A673 (cell line): Measurements from ENCODE around the gene OR2A5. TPM values are rescaled to one million over a fixed set of nuclear protein-coding genes. Genes with fewer than 3 reads are reported as not detected.

ENCODE experiments used
- BruUV-seq: library from RNA; stranded (reverse); fragments of 400-500 nt; replicated peaks from 2 replicates; lab custom pipeline; 2021; lab: Mats Ljungman, UMichigan
- CTCF ChIA-PET: fragments of 300-600 bp; sonication (Branson Sonifier 250); formaldehyde crosslinking; loops from one replicate; lab custom pipeline; 2022; ENCODE audit warnings: antibody characterized with exemption; lab: Charles Lee
- POLR2A ChIA-PET: fragments of 300-600 bp; sonication (Branson Sonifier 250); formaldehyde crosslinking; loops from one replicate; lab custom pipeline; 2022; ENCODE audit warnings: antibody characterized with exemption; ENCODE audit not compliant: low non-redundant PET; lab: Charles Lee
- DNase-seq: peaks from one replicate; pipeline ENCODE4 v3.0.0-alpha.2; 2015; ENCODE audit warnings: low spot score
- H3K27ac ChIP-seq: fragments of 200-600 bp; sonication (generic); 2 replicates; pipeline ENCODE4 v1.5.1; 2016; ENCODE audit warnings: mixed run types, low read depth, mild to moderate bottlenecking, mixed read lengths, antibody characterized with exemption, low read length; ENCODE audit not compliant: poor library complexity, severe bottlenecking
- H3K27me3 ChIP-seq: fragments of 200-600 bp; sonication (generic); replicated peaks from 2 replicates; pipeline ENCODE4 v1.6.1; 2017; ENCODE audit warnings: mixed run types, low read depth, mild to moderate bottlenecking, mixed read lengths, antibody characterized with exemption, low read length; ENCODE audit not compliant: insufficient read depth, poor library complexity
- H3K36me3 ChIP-seq: fragments of 200-600 bp; sonication (generic); 2 replicates; pipeline ENCODE4 v1.6.1; 2016; ENCODE audit warnings: mixed run types, mild to moderate bottlenecking, mixed read lengths, antibody characterized with exemption, low read length; ENCODE audit not compliant: insufficient read depth, poor library complexity, severe bottlenecking
- H3K4me1 ChIP-seq: fragments of 200-600 bp; sonication (generic); 2 replicates; pipeline ENCODE4 v1.6.1; 2017; ENCODE audit warnings: mixed run types, mild to moderate bottlenecking, mixed read lengths, antibody characterized with exemption, low read length; ENCODE audit not compliant: insufficient read depth, poor library complexity, severe bottlenecking
- H3K4me3 ChIP-seq: fragments of 200-600 bp; sonication (generic); 2 replicates; pipeline ENCODE4 v1.5.1; 2016; ENCODE audit warnings: low read depth, mixed run types, mild to moderate bottlenecking, mixed read lengths, low read length; ENCODE audit not compliant: poor library complexity, severe bottlenecking
- H3K9me3 ChIP-seq: fragments of 200-600 bp; sonication (generic); 2 replicates; pipeline ENCODE4 v1.6.1; 2016; ENCODE audit warnings: mixed run types, low read depth, mild to moderate bottlenecking, mixed read lengths, antibody characterized with exemption, low read length; ENCODE audit not compliant: poor library complexity, severe bottlenecking
- EZH2 ChIP-seq: fragments of 200-600 bp; sonication (generic); IDR thresholded peaks from 2 replicates; pipeline ENCODE4 v1.6.1; 2017; ENCODE audit warnings: borderline replicate concordance, low read depth, mild to moderate bottlenecking, mixed read lengths, antibody characterized with exemption, low read length; ENCODE audit not compliant: poor library complexity, severe bottlenecking
- intact Hi-C: fragments of 100-400 bp; cut with micrococcal nuclease; formaldehyde crosslinking; loops from one replicate; pipeline ENCODE4 v1.10.0; 2022; ENCODE audit not compliant: unreplicated experiment
- total RNA-seq: library from RNA; stranded (reverse); gene quantifications from 2 replicates; pipeline ENCODE4 v1.2.3, GENCODE V29; 2021
- TF ChIP-seq, protein P1 (sequence below): fragments of 300-800, 200-600 bp; sonication (generic); conservative IDR thresholded peaks from 2 replicates; pipeline ENCODE4 v1.5.1; 2017; ENCODE audit warnings: low read depth, mild to moderate bottlenecking, antibody characterized with exemption, low read length, moderate library complexity, mixed read lengths

OR2A5 gene
- total RNA-seq, 1 experiment from 2014 or later = not detected

GRCh38 chr7:144035385-144035784, 13.4 kb upstream of the OR2A5 start:
- POLR2A ChIA-PET = no interaction called here
- no peak for TF ChIP-seq EZH2
- TF ChIP-seq, protein P1, sequence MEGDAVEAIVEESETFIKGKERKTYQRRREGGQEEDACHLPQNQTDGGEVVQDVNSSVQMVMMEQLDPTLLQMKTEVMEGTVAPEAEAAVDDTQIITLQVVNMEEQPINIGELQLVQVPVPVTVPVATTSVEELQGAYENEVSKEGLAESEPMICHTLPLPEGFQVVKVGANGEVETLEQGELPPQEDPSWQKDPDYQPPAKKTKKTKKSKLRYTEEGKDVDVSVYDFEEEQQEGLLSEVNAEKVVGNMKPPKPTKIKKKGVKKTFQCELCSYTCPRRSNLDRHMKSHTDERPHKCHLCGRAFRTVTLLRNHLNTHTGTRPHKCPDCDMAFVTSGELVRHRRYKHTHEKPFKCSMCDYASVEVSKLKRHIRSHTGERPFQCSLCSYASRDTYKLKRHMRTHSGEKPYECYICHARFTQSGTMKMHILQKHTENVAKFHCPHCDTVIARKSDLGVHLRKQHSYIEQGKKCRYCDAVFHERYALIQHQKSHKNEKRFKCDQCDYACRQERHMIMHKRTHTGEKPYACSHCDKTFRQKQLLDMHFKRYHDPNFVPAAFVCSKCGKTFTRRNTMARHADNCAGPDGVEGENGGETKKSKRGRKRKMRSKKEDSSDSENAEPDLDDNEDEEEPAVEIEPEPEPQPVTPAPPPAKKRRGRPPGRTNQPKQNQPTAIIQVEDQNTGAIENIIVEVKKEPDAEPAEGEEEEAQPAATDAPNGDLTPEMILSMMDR = no peak
- Histone ChIP-seq H3K9me3 (no peaks in the 10 kb centered on the region), H3K36me3 (no peaks in the 10 kb centered on the region), H3K27me3 (no peaks in the 10 kb centered on the region), H3K4me3 (no peak overlapping the region), H3K4me1 (no peaks in the 10 kb centered on the region), H3K27ac (no peak overlapping the region)
- no TSS peak for BruUV-seq
- CTCF ChIA-PET = interaction anchor here (0.7 kb wide), 1 partner anchor 1141 kb away, joined by 3 read pairs; no protein-coding TSS in a partner anchor
- no peak for DNase-seq
- intact Hi-C loops = no loop called here

GRCh38 chr7:144036302-144036885, 12.4 kb upstream of the OR2A5 start:
- no peaks in the 10 kb centered on the region for H3K36me3 ChIP-seq
- ChIA-PET POLR2A (no interaction called here), CTCF (no interaction called here)
- H3K27me3 ChIP-seq = no peaks in the 10 kb centered on the region
- TF ChIP-seq, protein P1 = no peak
- TF ChIP-seq EZH2 = no peak
- DNase-seq = no peak
- H3K9me3 ChIP-seq = no peaks in the 10 kb centered on the region
- no peak overlapping the region for H3K27ac ChIP-seq
- no TSS peak for BruUV-seq
- H3K4me1 ChIP-seq = no peaks in the 10 kb centered on the region
- H3K4me3 ChIP-seq = no peak overlapping the region
- intact Hi-C loops = no loop called here

GRCh38 chr7:144037414-144038035, 11.2 kb upstream of the OR2A5 start:
- Histone ChIP-seq H3K27ac (no peak overlapping the region), H3K9me3 (no peaks in the 10 kb centered on the region), H3K36me3 (no peaks in the 10 kb centered on the region), H3K27me3 (no peaks in the 10 kb centered on the region), H3K4me1 (no peaks in the 10 kb centered on the region), H3K4me3 (no peak overlapping the region)
- intact Hi-C loops = no loop called here
- TF ChIP-seq, protein P1 = no peak
- no peak for TF ChIP-seq EZH2
- ChIA-PET CTCF (no interaction called here), POLR2A (no interaction called here)
- peak; percentile 2 for DNase-seq
- no TSS peak for BruUV-seq
